Inferior parietal cortex (tissue), 1 donor: Measurements from ENCODE around the gene CLMN.
A peak's percentile ranks its signal among the peaks of the same experiment; 100 is the strongest.

Source experiments
- DNase-seq: peaks from one replicate; pipeline ENCODE4 v3.0.0-alpha.2; 2016; ENCODE audit errors: extremely low spot score

Gene CLMN

DNA sequence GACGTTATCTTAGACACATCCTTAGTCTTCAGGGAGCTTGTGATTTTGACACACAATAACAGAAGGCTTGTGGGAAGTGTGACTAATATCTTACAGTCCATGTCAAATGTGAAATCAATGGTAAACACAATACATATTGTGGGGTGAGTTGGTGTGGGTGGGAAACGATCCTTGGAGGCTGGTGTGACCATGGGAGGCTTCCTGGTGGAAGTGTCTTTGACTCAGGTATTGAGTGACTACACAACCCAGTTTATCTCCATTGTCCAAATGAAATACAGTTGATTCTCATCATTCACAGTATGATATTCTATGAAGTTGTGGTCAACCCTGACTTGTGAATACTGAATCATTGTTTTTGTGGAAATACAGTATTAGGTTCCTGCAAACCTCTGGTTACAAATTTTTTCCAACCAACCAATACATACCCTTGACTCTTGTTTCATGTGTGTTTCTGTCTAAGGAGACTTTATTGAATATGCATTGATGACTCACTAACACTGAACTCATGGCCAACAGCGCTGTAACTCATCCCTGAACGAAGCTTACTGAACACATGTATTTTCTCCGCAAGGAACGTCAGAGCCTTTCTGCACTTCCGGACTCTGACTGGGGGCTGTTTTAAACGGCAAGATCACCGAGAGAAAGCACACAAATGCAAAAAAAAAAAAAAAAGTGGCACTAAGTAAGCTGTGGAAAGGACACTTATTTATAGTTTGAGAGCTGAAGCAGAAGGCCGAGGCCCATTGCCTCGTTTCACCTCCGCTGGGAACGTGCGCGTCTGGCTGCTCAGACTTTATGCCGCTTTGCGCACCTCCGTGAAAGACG, 59.0 kb downstream of the CLMN start:
- no peak for DNase-seq

DNA sequence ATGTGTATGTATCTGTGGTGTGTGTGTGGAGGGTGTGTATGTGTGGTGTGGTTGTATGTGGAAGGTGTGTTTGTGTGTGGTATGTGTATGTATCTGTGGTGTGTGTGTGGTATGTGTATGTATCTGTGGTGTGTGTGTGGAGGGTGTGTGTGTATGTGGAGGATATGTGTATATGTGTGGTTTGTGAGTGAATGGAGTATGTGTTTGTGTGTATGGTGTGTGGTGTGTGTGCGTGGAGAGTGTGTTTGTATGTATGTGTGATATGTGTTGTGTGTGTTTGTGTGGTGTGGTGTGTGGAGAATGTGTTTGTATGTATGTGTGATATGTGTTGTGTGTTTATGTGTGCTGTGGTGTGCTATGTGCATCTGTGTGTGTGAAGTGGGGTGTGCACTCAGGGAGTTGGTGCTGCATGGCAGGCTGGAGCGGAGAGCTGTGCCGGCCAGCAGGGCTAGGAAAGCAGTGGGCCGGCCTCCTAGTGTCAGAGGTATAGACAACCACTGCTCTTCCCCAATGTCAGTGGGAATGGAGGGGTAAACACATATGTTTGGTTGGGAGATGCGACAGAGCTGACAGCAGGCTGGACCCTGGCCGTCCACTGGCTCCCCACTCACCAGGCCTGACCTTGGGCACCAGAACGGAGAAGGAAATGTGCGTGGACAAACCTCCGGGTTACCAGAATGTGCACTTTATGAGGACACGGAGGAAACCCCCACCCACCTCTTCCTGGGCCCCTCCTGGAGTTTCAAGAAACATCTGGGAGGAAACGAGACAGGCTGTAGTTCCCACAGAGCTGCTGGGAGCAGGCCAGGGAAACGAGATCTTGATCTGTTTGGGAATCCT, 60.7 kb downstream of the CLMN start:
- no peak for DNase-seq

DNA sequence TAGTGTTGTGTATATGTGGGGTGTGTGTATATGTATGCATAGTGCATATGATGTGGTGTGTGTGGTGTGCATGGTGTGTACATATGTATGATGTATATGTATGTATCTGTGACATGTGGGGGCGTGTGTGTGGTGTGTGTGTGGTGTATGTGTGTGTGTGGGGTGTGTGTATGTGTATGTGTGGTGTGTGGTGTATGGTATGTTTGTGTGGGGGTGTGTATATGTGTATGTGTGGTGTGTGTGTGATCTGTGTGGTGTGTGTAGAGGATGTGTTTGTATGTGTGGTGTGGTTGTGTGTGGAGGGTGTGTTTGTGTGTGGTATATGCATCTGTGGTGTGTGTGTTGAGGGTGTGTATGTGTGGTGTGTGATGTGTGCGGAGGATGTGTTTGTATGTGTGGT, 61.6 kb downstream of the CLMN start:
- DNase-seq = no peak

- no peak for DNase-seq
Observed at GRCh38 chr14:95257521-95257920, 62.2 kb downstream of the CLMN start.

GRCh38 chr14:95256776-95257060, 63.0 kb downstream of the CLMN start:
- DNase-seq = no peak

DNA sequence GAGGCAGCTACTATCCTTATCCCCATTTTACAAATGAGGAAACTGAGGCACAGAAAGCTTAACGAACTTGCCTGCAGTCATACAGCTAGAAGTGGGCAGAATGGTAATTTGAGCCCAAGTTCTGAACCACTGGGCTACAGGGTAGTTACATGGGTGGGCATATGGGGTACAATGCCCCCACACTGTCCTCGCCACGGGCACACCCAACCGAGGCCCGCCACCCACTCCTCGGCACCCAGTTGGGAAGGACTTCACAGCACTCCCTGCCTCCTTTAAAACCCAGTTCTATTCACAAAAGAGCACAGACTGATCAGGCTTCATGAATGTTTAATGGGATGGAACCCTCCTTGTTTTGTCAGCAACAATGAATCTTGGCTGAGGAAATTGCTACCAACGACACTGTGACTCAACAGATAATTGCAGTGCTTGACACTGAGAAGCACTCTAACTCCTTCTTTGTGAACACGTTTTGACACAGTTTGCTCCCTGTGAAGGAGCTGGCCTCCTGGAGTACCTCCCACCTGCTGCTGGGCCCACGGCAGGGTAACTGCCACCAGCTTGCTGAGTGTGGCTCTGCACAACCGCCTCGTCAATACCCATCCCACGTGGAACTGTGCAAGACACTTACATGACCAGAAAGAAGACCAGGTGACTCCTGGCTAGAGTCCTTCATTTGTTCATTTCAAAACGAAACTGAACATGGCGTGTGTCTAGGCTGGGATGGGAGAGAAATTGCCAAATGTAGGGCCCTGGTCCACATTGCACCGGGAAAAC, 63.5 kb downstream of the CLMN start:
- peak; percentile 47 for DNase-seq

- no peak for DNase-seq
Observed at GRCh38 chr14:95255487-95255886, 64.2 kb downstream of the CLMN start.

DNA sequence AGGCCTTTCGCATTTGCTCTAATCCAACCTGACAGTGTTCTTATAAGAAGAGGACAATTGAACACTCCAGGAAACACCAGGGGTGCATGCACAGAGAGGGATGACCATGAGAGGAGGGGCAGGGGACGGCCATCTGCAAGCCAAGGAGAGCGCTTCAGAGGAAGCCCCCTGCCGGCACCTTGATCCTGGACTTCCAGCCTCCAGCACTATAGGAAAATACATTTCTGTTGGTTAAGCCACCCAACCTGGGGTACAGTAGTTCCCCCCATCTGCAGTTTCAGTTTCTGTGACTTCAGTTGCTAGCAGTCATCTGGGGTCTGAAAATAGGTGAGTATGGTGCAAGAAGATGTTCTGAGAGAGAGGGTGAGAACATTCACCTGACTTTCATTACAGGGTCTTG, 64.7 kb downstream of the CLMN start:
- no peak for DNase-seq

GRCh38 chr14:95254288-95254687, 65.4 kb downstream of the CLMN start:
- DNase-seq = no peak

DNA sequence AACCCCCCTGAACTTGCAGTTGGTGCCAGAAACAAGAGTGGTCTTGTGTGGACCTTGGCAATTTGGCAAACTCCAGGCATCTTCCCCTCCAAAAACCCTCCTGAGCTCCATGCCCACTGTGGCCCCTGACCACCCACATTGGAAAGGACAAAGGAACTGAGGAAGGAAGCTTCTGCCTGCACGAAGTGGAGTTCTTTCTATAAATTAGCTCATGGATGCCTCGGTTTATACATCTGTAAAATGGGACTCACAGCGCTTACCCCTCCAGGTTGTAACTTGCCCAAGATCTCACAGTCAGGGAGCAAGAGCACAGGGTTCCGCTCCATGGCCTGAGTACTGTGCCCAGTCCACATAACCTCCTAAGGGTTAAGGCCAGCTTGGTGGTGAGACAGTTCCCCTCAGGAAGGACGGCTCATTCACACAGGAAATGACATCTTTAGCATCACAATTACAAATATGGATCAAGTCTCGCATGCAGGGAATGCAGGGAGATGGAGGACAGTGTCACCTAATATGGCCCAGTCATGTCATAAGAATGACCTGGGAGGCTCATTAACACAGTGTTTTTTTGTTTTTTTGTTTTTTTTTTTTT, 66.6 kb downstream of the CLMN start:
- DNase-seq = no peak

DNA sequence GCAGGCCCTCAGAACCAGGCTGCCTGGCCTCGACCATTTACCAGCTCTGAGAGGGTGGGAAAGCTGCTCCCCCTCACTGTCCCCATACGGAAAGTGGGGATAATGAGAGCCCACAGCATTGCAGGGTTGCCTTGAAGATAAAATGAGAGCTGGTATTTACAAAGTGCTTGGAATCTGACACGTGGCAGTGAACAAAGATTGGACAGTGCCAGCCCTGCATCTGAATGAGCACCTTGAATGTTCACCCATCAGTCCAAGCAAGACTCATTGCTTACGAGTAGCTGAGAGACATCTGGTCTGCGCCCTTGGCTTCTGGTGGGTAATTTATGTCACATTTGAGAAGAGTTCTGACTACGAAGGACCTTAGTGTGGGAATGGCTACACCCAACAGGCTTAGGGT, 67.5 kb downstream of the CLMN start:
- no peak for DNase-seq

- no peak for DNase-seq
Observed at GRCh38 chr14:95250936-95251335, 68.8 kb downstream of the CLMN start.

DNA sequence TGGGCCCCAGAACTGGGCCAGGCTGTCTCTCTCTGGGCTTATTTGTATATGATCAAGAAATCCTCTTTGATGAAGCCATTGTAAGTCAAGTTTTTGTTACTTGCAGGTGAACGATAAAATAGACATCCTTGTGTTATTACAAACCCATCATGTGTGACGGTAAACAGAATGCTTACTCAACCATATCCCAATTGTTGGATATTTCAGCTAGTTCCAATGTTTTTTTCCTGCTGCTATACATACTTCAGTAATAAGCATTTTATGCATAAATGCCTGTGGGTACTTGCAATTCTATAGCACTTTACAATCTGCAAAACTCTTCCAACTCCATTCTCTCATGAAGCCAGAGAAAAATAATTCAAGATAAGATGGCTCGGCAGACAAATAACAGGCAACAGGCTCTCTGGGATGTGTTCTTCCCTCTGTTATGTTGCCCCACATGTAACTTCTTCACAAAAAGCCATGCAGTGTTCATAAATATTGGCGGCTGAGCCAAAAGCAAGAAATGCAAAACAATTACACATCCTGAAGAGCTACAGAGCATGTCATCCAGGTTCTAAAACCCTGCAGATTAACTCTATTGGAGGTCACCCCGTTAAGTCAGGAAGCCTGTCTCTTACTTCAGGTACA, 69.5 kb downstream of the CLMN start:
- no peak for DNase-seq

DNA sequence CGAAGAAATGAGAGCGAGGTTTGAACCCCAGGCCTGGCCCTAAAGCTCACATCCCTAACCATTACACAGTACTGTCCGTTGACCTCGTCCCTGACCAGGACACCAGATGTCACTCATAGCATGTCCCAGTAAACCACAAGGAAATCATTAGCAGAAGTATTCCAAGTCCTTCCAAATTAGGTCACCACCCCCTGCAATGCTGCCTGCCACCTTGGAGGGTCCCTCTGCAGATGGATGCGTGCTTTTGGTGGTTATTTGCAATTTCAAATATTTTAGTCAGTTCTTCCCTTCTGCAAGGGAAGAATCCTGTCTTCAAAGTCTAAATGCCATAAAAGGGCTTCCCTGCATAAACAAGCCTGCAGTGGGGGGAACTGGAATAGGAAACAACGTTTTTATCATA, 71.3 kb downstream of the CLMN start:
- DNase-seq = no peak

- no peak for DNase-seq
Observed at GRCh38 chr14:95246870-95247269, 72.8 kb downstream of the CLMN start.

GRCh38 chr14:95245334-95245733, 74.4 kb downstream of the CLMN start:
- DNase-seq = no peak

DNA sequence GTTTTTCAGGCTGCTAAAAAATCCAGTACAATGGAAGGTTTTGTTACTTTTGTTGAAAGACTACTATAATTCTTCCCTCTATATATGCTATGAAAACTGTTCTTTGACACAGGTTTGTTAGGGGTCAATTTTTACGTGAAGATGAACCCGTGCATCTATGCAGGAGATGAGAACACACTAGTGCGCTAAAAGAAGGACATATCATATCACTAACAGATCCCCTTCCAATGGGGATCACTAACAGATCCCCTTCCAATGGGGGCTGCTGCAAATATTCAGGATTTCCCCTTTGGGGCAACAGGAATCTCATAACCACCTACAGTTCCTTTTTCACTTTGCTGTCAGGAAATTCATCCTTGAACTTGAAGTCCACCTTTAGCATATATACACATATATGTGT, 75.1 kb downstream of the CLMN start:
- no peak for DNase-seq

- DNase-seq = no peak
Observed at GRCh38 chr14:95242870-95243269, 76.8 kb downstream of the CLMN start.

DNA sequence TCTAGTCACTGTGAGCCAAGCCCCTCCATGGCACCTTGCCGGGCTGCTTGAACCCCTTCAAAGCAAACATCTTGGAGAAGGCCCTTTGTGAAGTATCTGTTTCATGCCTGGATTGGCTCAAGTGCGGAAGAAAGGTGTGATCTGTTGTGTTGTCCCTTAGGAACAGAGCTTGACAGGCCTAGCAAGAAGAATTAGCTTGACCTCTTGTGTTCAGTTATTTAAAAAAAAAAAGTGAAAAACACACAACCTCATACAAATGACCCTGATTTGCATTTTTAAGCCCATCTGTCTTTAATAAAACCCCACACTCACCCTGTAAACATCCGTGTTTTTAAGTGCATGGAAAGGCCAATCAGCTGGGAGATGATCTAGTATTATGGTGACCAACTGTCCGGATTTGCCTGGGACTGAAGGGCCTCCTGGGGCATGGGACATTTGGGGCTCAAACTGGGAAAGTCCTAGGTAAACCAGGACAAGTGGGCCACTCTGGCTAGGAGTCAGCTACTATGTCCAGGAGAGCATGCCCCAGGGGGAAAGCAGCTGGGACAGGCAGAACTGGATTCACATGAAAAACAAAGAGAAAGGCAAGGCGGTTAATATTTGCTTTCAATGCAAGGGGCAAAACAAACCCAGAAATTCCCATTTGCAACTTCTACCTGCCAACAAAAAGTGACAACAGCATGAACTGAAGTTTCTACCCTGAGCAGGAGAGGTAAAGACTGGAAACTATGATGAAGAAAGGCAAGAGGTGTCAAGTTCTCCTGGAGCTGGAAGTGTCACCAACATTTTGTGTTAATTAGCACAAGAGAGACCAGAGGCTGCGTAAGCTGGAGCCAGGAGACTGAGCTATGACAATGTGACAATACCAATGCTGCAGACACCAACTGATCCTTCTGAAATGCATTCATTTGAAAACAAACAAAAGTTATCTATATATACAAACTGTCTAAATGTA, 78.6 kb downstream of the CLMN start:
- DNase-seq = no peak

GRCh38 chr14:95238487-95239298, 81.0 kb downstream of the CLMN start:
- no peak for DNase-seq
